ENCODE results near the gene C1orf159. TPM values are rescaled to one million over a fixed set of nuclear protein-coding genes. Genes with fewer than 3 reads are reported as not detected.
"Not testable (repeated sequence)": the region's sequence is repeated elsewhere in the genome, so short reads cannot be mapped to it uniquely, and the experiment has no call there.

Gene C1orf159
- total and polyA plus RNA-seq, 2 experiments from 2014 or later, result 21.7 to 36.2 TPM

DNA sequence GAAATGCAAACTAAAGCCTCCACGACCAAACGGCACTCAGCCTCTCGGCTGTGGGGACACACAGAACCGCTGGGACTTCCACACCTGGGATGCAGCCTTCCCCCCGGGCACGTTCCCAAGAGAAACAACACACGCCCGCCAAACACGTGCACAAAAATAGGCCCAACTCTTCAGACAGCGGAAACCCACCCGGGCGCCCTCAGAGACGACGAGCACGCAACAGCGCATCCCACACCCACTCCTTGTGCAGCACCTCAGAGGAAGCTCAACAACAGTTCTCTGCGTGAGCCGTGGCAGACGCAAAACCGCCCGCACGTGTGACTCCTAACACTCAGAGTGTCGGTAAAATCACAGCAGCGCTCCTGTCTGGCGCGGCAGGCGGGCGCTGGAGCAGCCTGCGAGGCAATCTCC, 5.3 kb downstream of the C1orf159 start:
- TF ChIP-seq CTCF (IDR thresholded peaks at IDR 0.05; ENCODE audit: low read depth, low read length), result no peak
- no peak for DNase-seq (ENCODE audit: low read depth in 1 of 2, low spot score in 1 of 2)
- H3K27ac ChIP-seq, result no peak overlapping the region
- no peaks in the 10 kb centered on the region for H3K4me1 ChIP-seq (ENCODE audit: low read depth)
- no peak overlapping the region for H3K4me3 ChIP-seq
- H3K36me3 ChIP-seq, result no peaks in the 10 kb centered on the region
- H3K27me3 ChIP-seq, result no peaks in the 10 kb centered on the region
- no peaks in the 10 kb centered on the region for H3K9me3 ChIP-seq (ENCODE audit: low read depth)

- no peak for TF ChIP-seq CTCF (IDR thresholded peaks at IDR 0.05; ENCODE audit: low read depth, low read length)
- Histone ChIP-seq H3K27me3 (no peaks in the 10 kb centered on the region), H3K4me3 (no peak overlapping the region), H3K4me1 (ENCODE audit: low read depth) (no peaks in the 10 kb centered on the region), H3K36me3 (no peaks in the 10 kb centered on the region), H3K27ac (no peak overlapping the region), H3K9me3 (ENCODE audit: low read depth) (no peaks in the 10 kb centered on the region)
- no peak for DNase-seq (ENCODE audit: low read depth in 1 of 2, low spot score in 1 of 2)
Measured at GRCh38 chr1:1109743-1110142, 6.1 kb downstream of the C1orf159 start.

- Histone ChIP-seq H3K4me1 (ENCODE audit: low read depth) (no peaks in the 10 kb centered on the region), H3K4me3 (no peak overlapping the region), H3K27me3 (no peaks in the 10 kb centered on the region), H3K36me3 (no peaks in the 10 kb centered on the region), H3K9me3 (ENCODE audit: low read depth) (no peaks in the 10 kb centered on the region), H3K27ac (no peak overlapping the region)
- DNase-seq (ENCODE audit: low read depth in 1 of 2, low spot score in 1 of 2), result no peak
- TF ChIP-seq CTCF (IDR thresholded peaks at IDR 0.05; ENCODE audit: low read depth, low read length), result no peak
Measured at GRCh38 chr1:1106510-1107221, 9.2 kb downstream of the C1orf159 start.

- not testable (repeated sequence) for H3K36me3 ChIP-seq; H3K4me3 ChIP-seq; H3K27me3 ChIP-seq; DNase-seq (ENCODE audit: low read depth in 1 of 2, low spot score in 1 of 2); H3K9me3 ChIP-seq (ENCODE audit: low read depth); H3K4me1 ChIP-seq (ENCODE audit: low read depth); H3K27ac ChIP-seq
Measured at GRCh38 chr1:1104152-1104551, 11.7 kb downstream of the C1orf159 start.

GRCh38 chr1:1101503-1101902, 14.4 kb downstream of the C1orf159 start:
- H3K36me3 ChIP-seq, result no peaks in the 10 kb centered on the region
- H3K4me1 ChIP-seq (ENCODE audit: low read depth), result no peaks in the 10 kb centered on the region
- no peaks in the 10 kb centered on the region for H3K27me3 ChIP-seq
- H3K4me3 ChIP-seq, result no peak overlapping the region
- no peaks in the 10 kb centered on the region for H3K9me3 ChIP-seq (ENCODE audit: low read depth)
- no peak overlapping the region for H3K27ac ChIP-seq
- no peak for TF ChIP-seq CTCF (IDR thresholded peaks at IDR 0.05; ENCODE audit: low read depth, low read length)
- DNase-seq (ENCODE audit: low read depth in 1 of 2, low spot score in 1 of 2), result no peak

DNA sequence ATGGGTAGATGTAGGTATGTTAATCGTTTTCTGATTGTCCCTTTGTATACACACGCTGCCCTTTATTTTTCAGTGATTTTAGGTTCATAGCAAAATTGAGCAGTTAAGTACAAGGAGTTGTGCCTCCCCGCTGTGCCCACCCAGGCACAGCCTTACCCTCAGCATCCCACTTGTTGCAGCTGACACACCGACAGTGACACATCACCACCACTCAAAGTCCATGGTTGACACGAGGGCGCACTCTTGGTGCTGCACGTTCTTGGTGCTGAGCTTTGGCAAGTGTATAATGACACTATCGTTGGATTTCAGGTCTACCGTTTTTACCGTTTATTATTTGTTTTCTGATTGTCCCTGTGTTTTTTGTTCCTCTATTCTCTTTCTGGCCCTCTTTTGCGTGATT, 15.6 kb downstream of the C1orf159 start:
- H3K36me3 ChIP-seq, result no peaks in the 10 kb centered on the region
- no peak for DNase-seq (ENCODE audit: low read depth in 1 of 2, low spot score in 1 of 2)
- H3K9me3 ChIP-seq (ENCODE audit: low read depth), result no peaks in the 10 kb centered on the region
- H3K27me3 ChIP-seq, result no peaks in the 10 kb centered on the region
- H3K4me1 ChIP-seq (ENCODE audit: low read depth), result no peaks in the 10 kb centered on the region
- no peak overlapping the region for H3K27ac ChIP-seq
- TF ChIP-seq CTCF (IDR thresholded peaks at IDR 0.05; ENCODE audit: low read depth, low read length), result no peak
- H3K4me3 ChIP-seq, result no peak overlapping the region
